ENCODE data around the gene HS3ST4.
"Not testable (repeated sequence)": the region's sequence is repeated elsewhere in the genome, so short reads cannot be mapped to it uniquely, and the experiment has no call there.

HS3ST4 gene

DNA sequence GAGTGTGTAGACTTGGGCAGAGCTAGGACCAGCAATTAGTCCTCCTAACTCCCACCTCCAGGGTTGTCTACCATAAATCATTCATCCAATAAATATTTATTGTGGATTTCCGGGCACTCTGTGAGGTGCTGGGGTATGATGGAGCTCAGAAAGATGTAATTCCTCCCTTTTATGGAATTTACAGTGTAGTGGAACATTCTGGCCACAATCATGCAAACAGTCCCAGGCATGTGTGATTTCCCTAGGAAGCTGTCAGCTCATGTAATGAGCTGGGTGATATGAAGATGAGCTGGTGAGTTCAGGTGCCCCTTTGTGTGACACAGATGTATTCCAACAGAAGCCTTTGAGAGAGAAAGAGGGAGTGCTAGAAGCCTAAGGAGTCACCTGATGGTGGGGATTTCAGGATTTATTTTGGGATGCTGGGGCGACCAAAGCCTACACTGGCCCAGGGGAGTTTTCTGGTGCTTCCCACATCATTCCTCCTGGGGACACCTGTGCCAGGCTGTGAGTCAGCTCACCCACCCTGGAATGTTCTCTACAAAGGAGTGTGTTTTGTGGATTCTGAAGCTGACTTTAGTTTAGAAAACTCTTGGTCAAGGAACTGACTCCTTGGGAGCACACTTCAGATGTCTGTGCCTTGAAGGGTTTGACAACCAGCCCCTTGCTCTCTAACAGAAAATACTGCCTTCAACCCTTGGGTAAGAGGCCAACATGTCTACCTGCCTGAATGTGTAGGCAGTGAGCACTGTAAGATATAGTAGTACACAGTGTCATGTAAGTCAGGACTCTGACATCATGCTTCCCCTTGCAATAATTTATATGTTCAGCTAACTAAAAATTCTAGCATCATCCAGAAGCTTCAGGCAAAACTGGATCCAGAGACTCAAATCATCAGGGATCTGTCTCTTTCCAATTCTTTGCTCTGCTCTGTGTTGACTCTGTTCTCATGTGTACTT, 42.9 kb downstream of the HS3ST4 start:
- no peak for DNase-seq (ENCODE audit: low spot score)

DNA sequence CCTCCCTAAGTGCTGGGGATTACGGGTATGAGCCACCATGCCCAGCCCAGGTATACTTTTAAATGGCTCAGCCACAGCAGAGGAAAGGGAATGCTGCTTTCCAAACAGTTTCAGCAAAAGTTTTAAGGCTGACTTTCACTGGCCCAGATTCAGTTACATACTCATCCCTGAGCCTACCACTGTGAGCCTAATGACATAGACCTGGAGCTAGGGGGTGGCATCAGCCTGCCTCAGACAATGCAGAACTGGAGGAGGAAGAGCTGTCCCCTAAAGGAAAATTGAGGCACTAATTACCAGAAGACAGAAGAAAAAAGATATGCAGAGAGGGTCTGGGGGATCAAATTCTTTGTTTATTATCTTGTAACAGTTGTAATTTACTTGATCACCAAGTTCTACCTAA, 43.9 kb downstream of the HS3ST4 start:
- DNase-seq (ENCODE audit: low spot score): no peak

DNA sequence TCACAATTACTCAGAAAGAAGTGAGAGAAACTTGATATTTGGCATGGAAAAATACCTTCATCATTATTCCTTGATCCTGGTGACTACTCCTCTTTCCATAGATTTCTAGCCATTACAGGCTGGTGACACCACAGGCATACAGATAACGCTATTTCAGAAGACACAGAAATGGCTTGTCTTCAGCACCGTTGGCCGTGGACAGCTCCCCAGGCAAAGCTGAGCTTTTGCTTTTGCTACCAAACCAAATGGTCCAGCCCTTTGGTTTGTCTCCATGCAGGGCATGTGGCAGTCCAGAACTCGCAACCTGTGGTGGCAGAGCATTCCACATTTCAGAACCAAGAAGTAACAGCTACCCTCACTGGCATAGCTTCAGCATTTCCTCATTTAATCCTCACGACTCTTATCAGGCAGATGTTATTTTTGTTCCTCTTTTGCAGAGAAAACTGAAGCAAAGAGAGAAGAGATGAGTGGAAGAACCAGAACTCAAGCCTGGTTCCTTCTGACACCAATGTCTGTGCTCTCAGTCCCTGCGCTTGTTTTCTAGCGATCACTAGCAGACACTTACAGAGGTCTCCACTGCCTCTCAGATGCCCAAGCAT, 55.5 kb downstream of the HS3ST4 start:
- DNase-seq (ENCODE audit: low spot score): peak; percentile 31

GRCh38 chr16:25748092-25748654, 56.4 kb downstream of the HS3ST4 start:
- DNase-seq (ENCODE audit: low spot score): no peak

- DNase-seq (ENCODE audit: low spot score): no peak
These were observed 58.9 kb downstream of the HS3ST4 start for GRCh38 chr16:25750488-25751216.

DNA sequence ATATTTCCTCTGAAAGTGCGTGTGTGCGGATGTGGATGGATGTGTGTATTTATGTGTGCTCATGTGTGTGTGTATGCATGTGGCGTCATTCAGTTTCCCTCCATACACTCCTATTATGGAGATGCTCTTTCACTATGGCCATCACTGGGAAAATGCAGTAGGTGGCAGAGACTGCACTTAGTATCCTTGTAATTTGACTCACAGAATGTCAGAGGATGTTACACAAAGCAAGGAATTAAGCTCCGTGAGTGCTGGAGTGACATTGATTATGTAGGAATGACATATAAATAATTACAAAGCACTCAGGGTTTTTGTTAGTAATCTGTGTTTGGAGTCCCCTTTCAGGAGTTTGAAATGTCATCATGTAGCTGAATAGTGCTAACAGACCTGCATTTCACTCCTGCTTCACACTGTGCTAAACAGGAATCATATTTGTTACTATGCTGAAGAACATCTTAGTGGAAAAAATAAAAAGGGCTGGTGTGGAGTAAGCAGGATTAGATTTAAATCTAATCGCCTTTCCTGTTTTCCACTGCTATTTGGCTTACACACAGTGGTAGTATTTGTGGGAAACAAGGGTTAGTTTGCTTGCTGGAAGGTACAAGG, 59.6 kb downstream of the HS3ST4 start:
- no peak for DNase-seq (ENCODE audit: low spot score)

GRCh38 chr16:25764466-25764865, 72.7 kb downstream of the HS3ST4 start:
- DNase-seq (ENCODE audit: low spot score): no peak

GRCh38 chr16:25771216-25771615, 79.5 kb downstream of the HS3ST4 start:
- DNase-seq (ENCODE audit: low spot score): no peak

GRCh38 chr16:25771812-25772568, 80.2 kb downstream of the HS3ST4 start:
- DNase-seq (ENCODE audit: low spot score): no peak

DNA sequence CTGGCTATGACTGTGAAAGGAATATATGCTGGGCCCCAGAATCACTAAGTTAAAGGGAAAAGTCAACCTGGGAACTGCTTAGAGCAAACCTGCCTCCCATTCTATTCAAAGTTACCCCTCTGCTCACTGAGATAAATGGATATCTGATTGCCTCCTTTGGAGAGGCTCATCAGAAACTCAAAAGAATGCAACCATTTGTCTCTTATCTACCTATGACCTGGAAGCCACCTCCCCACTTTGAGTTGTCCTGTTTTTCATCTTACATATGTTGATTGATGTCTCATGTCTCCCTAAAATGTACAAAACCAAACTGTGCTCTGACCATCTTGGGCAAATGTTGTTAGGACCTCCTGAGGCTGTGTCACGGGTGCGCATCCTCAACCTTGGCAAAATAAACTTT, 84.5 kb downstream of the HS3ST4 start:
- not testable (repeated sequence) for DNase-seq (ENCODE audit: low spot score)

GRCh38 chr16:25783226-25783625, 91.5 kb downstream of the HS3ST4 start:
- DNase-seq (ENCODE audit: low spot score): no peak

DNA sequence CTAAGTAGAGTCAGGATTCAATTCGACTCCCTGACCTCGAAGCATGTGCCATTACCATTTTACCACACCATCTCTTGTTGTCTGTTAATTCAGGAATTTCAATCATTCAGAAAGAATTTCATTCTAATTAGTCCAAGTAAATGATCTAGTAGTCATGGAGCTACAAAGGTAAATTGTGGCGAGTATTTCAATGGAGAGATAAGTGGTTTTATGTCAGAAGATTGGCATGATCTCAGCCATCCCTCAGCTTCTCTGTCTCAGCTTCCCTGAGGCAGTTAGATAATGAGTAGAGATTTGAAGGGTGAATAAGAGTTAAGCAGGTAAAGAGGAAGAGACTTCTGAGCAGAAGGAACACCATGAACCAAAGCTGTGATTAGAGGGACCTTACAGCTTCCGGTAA, 93.6 kb downstream of the HS3ST4 start:
- DNase-seq (ENCODE audit: low spot score): no peak

DNA sequence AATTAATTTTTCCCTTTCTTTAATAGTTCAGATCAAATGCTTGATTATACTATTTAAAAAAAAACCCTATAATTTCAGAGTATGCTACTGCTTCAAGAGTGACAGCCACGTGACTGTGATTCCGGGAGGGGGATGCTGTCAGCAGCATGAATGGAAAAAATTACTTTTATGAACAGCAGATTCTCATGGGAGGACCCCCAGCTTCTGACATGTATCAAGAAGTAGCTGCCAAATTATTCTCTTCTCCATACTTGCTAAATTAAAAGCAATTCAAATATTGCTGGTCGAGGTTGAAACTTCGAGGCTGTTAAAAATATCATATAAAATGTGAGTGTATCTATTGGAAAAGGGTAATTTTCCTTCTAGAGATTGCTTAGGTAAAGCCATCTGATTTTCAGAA, 95.0 kb downstream of the HS3ST4 start:
- no peak for DNase-seq (ENCODE audit: low spot score)

- no peak for DNase-seq (ENCODE audit: low spot score)
These were observed 96.9 kb downstream of the HS3ST4 start for GRCh38 chr16:25788637-25789036.

- DNase-seq (ENCODE audit: low spot score): no peak
These were observed 104.5 kb downstream of the HS3ST4 start for GRCh38 chr16:25796239-25796638.

DNA sequence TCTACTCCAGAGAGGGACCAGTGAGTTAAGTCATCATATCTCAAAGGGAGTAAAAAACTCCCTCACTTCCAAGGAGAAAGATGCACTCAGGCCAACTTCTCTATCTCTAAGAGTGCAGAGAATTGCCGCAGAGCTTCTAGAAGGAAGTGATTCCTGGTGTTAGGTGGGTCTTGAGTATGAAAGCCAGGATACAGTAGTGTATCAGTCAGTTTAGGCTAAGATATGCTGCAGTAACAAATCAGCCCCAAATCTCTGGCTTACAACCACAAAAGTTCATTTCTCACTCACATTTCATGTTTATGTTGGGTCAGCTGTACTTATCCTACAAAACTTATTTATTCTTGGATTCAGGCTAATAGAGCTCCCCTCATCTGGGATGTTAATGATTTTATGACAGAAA, 106.3 kb downstream of the HS3ST4 start:
- DNase-seq (ENCODE audit: low spot score): no peak

- no peak for DNase-seq (ENCODE audit: low spot score)
These were observed 108.1 kb downstream of the HS3ST4 start for GRCh38 chr16:25799816-25800215.

DNA sequence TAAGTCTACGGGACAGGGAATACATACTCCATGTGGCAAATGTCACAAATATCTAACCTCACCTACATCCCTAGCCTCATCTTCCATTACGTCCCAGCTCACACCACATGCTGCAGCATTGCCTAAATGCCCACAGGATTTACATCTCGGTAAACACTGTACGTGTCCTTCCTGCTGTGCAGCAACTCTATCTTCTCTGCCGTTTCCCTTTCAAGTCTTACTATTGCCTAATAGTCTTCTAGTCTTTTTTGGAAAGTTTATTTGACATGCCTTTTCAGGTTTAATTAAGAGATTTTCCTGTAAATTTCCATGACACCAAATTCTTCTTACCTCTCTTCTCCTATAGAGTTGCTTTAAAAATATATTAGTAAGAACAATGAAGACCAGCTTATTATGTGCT, 120.5 kb downstream of the HS3ST4 start:
- no peak for DNase-seq (ENCODE audit: low spot score)

DNA sequence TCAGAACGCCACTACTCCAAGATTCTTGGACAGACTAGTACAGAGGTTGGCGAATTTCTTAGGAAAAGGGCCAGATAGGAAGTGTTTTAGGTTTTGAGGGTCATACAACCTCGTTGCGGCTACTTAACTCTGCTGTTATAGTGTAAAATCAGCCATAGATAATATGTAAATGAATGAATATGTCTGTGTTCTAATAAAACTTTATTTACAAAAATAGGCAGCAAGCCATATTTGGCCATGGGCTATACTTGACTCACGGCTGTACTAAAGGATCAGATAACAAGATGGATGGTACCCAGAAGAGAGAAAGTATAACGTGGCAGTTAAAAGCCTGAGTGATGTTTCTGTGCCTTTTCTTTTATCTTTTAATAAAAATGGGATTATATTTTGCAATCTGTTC, 125.5 kb downstream of the HS3ST4 start:
- DNase-seq (ENCODE audit: low spot score): no peak

- DNase-seq (ENCODE audit: low spot score): no peak
These were observed 126.1 kb downstream of the HS3ST4 start for GRCh38 chr16:25817876-25818275.

GRCh38 chr16:25823891-25824290, 132.1 kb downstream of the HS3ST4 start:
- peak; percentile 22 for DNase-seq (ENCODE audit: low spot score)
